ENCODE measurements around the gene SF3A1. TPM values are rescaled to one million over a fixed set of nuclear protein-coding genes. Genes with fewer than 3 reads are reported as not detected.

SF3A1 gene
- total RNA-seq, 2 donors from 2014 or later = 317 to 372 TPM

DNA sequence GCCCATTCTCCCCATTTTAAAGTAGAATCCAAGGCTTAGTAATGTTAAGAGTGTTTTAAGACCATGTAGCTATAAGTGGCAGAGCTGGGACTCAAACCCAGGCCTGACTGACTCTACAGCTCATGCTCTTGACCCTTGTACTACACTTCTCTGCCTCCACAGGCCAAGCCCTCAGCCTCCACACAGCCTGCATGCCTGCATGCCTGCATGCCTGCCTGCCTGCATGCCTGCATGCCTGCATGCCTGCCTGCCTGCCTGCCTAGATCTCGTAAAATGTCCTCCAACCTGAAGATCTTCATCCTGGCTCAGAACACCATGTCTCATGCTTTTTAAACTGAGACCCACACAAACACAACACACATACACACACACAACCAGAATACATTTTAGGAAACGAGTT is 48.6 kb downstream of the SF3A1 start:
- peak overlapping the region; percentile 86 for H3K27ac Mint-ChIP-seq
- ATAC-seq (no peak), DNase-seq (no peak)
- H3K4me1 Mint-ChIP-seq = peaks cover 91% of the 10 kb centered on the region
- H3K36me3 Mint-ChIP-seq (ENCODE audit: low read depth) = peaks cover 6% of the 10 kb centered on the region
- H3K9me3 ChIP-seq (ENCODE audit: control insufficient read depth, low read length, poor library complexity, severe bottlenecking) = no peaks in the 10 kb centered on the region
- no peaks in the 10 kb centered on the region for H3K27me3 Mint-ChIP-seq
- peak overlapping the region; percentile 85 for H3K4me3 Mint-ChIP-seq

DNA sequence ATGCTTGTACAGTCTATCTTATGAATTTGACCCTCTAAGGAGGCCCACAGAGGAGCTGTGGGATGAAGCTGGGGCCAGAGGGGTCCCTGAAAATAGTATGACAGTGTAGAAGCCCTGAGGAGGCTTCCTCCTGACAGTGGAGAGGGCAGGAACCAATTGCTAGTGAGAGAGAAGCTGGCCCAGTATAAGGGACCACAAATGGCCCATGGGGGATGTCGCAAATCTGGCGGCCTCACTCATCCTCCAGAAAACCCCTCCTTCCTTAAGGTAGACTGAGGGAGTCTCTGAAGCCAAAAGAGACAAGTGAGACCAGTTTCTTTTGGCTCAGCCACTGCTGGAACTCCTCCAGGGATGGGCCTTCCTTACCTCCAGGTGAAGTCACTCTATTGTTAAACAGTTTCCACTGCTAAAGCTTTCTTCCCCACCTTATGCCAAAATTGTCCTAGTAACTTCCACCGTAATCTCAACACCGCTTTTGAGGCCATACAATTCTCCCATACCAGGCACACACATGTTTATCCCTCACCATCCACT is 49.6 kb downstream of the SF3A1 start:
- H3K27ac Mint-ChIP-seq = peak overlapping the region; percentile 86
- H3K9me3 ChIP-seq (ENCODE audit: control insufficient read depth, low read length, poor library complexity, severe bottlenecking) = no peaks in the 10 kb centered on the region
- DNase-seq (no peak), ATAC-seq (peak; percentile 13)
- peaks cover 4% of the 10 kb centered on the region for H3K36me3 Mint-ChIP-seq (ENCODE audit: low read depth)
- peak overlapping the region; percentile 89 for H3K4me3 Mint-ChIP-seq
- H3K27me3 Mint-ChIP-seq = no peaks in the 10 kb centered on the region
- peaks cover 91% of the 10 kb centered on the region for H3K4me1 Mint-ChIP-seq

GRCh38 chr22:30306627-30307011 is 50.1 kb downstream of the SF3A1 start:
- H3K27me3 Mint-ChIP-seq = no peaks in the 10 kb centered on the region
- no peak for DNase-seq

DNA sequence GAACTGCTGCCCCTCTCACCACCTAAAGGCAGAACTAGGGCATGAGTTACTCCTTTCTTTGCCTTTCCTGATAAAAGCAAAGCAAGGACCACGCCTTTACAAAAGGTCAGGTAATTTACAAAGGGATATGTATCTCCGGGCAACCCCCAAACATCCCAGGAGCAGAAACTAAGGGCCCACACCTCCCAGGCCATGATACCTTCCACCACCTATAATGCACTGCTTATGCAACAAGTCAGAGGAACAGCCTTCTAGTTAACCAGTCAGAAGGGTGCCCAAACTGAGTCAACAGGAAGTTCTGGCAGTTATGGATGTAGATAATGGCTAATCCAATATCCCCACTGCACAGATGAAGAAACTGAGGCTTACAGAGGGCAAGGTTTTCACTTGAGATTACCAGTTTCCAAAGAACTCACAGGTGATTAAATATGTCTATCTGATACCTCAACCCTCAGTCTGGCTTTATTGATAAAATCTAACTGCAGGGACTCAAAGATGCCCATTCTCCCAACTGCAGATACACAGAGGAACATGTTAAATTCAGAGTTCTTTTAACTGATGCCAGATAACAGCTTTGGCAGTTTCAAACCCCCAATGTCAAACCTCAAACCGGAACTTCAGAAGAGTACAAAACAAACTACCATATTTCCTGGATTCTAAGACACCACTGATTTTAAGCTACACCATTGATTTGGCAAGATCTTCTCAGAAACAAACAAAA is 50.6 kb downstream of the SF3A1 start:
- peak; percentile 66 for ATAC-seq
- H3K36me3 Mint-ChIP-seq (ENCODE audit: low read depth) = peaks cover 4% of the 10 kb centered on the region
- H3K27me3 Mint-ChIP-seq = no peaks in the 10 kb centered on the region

More at GRCh38 chr22:30306627-30307011, 50.1 kb downstream of the SF3A1 start:
- H3K9me3 ChIP-seq (ENCODE audit: control insufficient read depth, low read length, poor library complexity, severe bottlenecking) = no peaks in the 10 kb centered on the region
- ATAC-seq = peak; percentile 45
- Mint-ChIP-seq H3K4me1 (peaks cover 90% of the 10 kb centered on the region), H3K27ac (peak overlapping the region; percentile 86), H3K4me3 (peak overlapping the region; percentile 89), H3K36me3 (ENCODE audit: low read depth) (peaks cover 4% of the 10 kb centered on the region)

DNA sequence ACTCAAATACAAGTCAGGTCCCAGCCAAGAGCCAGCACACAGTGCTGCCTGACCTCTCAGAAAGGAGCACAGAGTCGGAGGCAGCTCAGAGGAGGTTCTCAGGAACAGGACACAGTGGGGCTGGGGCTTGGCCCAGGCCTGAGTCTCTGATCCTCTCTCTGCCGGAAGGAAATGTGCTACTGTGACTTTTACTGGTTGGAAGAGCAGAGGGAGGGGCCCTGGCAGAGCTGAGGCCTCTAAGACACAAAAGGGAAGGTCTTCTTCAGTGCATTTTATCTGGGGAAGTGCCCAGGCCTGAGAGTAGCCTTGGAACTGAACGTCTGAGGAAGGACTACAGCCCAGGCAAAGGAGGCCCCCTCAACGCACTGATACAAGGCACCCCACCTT is 51.2 kb downstream of the SF3A1 start:
- no peaks in the 10 kb centered on the region for H3K9me3 ChIP-seq (ENCODE audit: control insufficient read depth, low read length, poor library complexity, severe bottlenecking)
- peaks cover 84% of the 10 kb centered on the region for H3K4me1 Mint-ChIP-seq
- H3K27ac Mint-ChIP-seq = peak overlapping the region; percentile 86
- peak overlapping the region; percentile 89 for H3K4me3 Mint-ChIP-seq
- peak; percentile 68 for ATAC-seq
- H3K27me3 Mint-ChIP-seq = no peaks in the 10 kb centered on the region
- peak in 2 of 3 donors; percentile 22 to 33 for DNase-seq
- H3K36me3 Mint-ChIP-seq (ENCODE audit: low read depth) = peaks cover 4% of the 10 kb centered on the region

More for the DNA sequence above, 50.6 kb downstream of the SF3A1 start:
- no peak for DNase-seq
- peak overlapping the region; percentile 86 for H3K27ac Mint-ChIP-seq
- peaks cover 90% of the 10 kb centered on the region for H3K4me1 Mint-ChIP-seq
- H3K9me3 ChIP-seq (ENCODE audit: control insufficient read depth, low read length, poor library complexity, severe bottlenecking) = no peaks in the 10 kb centered on the region
- H3K4me3 Mint-ChIP-seq = peak overlapping the region; percentile 89

- Mint-ChIP-seq H3K4me1 (peaks cover 76% of the 10 kb centered on the region), H3K4me3 (peak overlapping the region; percentile 89), H3K27me3 (no peaks in the 10 kb centered on the region), H3K27ac (peak overlapping the region; percentile 86), H3K36me3 (ENCODE audit: low read depth) (peaks cover 4% of the 10 kb centered on the region)
- DNase-seq (no peak), ATAC-seq (no peak)
- H3K9me3 ChIP-seq (ENCODE audit: control insufficient read depth, low read length, poor library complexity, severe bottlenecking) = no peaks in the 10 kb centered on the region
Measured at GRCh38 chr22:30304495-30305244, 52.0 kb downstream of the SF3A1 start.

GRCh38 chr22:30302810-30303138 is 53.9 kb downstream of the SF3A1 start:
- H3K9me3 ChIP-seq (ENCODE audit: control insufficient read depth, low read length, poor library complexity, severe bottlenecking) = no peaks in the 10 kb centered on the region
- DNase-seq = no peak
- Mint-ChIP-seq H3K27me3 (no peaks in the 10 kb centered on the region), H3K36me3 (ENCODE audit: low read depth) (peaks cover 4% of the 10 kb centered on the region), H3K4me1 (peaks cover 69% of the 10 kb centered on the region), H3K4me3 (peak overlapping the region; percentile 75), H3K27ac (peak overlapping the region; percentile 86)
- ATAC-seq = no peak

DNA sequence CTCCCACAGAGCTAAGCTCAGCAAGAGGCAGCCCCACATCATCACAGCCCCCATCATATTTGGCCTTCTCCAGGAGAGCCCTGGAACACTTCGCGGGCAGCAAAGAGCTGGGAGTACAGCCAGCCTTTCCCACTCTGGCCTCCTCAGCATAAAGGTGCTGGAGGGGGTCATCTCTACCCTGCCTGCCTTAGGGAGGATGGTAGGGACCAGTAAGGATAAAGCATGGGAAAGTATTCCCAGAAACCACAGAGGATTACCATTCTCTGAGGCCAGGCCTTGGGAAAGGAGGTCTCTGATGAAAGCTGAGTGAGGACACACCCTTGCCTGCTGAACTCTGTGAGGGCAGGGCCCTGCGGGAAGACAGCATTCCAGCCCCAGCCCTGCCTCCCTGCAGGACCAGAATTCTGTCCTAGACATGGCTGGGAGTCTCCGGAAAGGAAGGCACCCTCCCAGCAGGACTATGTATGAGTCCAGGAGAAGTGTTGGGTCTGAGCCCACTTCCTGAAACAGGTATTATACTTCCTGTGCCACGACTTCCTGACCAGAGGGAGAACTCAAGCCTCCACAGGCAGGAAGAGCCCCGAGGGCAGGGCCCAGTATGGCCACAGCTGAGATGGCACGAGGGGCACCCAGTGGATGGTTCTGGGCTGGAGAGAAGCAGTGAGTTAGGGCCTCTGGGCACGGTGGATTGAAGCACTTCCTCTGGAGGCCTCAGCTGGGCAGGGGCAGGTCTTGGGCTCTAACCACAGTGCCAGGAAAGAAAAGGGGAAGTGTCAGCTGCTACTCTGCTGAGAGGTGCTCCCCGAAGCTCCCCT is 54.5 kb downstream of the SF3A1 start:
- H3K9me3 ChIP-seq (ENCODE audit: control insufficient read depth, low read length, poor library complexity, severe bottlenecking) = no peaks in the 10 kb centered on the region
- DNase-seq = no peak
- Mint-ChIP-seq H3K4me1 (peaks cover 66% of the 10 kb centered on the region), H3K36me3 (ENCODE audit: low read depth) (peaks cover 4% of the 10 kb centered on the region), H3K4me3 (peak overlapping the region; percentile 75), H3K27me3 (no peaks in the 10 kb centered on the region), H3K27ac (peak overlapping the region; percentile 86)
- ATAC-seq = no peak

DNA sequence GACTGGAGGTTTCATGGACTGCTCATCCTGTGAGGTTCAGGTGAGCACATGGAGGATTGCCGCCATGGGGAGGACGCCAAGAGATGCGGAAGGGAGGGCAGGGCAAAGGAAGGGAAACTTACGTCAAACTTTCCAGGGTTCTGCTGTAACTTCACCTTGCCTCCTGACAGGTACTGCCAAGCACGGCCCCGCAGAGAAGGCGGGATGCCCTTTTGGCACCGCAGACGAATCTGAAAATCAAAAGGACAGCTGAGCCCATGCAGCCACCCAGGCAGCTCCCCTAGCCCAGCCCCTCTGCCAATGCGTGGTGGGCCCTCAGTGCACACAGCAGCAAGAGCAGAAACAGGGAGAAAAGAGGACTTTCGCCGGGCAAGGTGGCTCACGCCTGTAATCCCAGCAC is 57.4 kb downstream of the SF3A1 start:
- no peak overlapping the region for H3K4me3 Mint-ChIP-seq
- H3K9me3 ChIP-seq (ENCODE audit: control insufficient read depth, low read length, poor library complexity, severe bottlenecking) = no peaks in the 10 kb centered on the region
- DNase-seq (no peak), ATAC-seq (no peak)
- no peaks in the 10 kb centered on the region for H3K27me3 Mint-ChIP-seq
- peak overlapping the region; percentile 83 for H3K27ac Mint-ChIP-seq
- H3K36me3 Mint-ChIP-seq (ENCODE audit: low read depth) = peaks cover 4% of the 10 kb centered on the region
- peaks cover 52% of the 10 kb centered on the region for H3K4me1 Mint-ChIP-seq

- Mint-ChIP-seq H3K4me1 (peaks cover 42% of the 10 kb centered on the region), H3K4me3 (no peak overlapping the region), H3K27me3 (no peaks in the 10 kb centered on the region), H3K36me3 (ENCODE audit: low read depth) (peaks cover 2% of the 10 kb centered on the region), H3K27ac (peak overlapping the region; percentile 83)
- no peaks in the 10 kb centered on the region for H3K9me3 ChIP-seq (ENCODE audit: control insufficient read depth, low read length, poor library complexity, severe bottlenecking)
- no peak for DNase-seq
- no peak for ATAC-seq
Measured at GRCh38 chr22:30297991-30298701, 58.5 kb downstream of the SF3A1 start.

DNA sequence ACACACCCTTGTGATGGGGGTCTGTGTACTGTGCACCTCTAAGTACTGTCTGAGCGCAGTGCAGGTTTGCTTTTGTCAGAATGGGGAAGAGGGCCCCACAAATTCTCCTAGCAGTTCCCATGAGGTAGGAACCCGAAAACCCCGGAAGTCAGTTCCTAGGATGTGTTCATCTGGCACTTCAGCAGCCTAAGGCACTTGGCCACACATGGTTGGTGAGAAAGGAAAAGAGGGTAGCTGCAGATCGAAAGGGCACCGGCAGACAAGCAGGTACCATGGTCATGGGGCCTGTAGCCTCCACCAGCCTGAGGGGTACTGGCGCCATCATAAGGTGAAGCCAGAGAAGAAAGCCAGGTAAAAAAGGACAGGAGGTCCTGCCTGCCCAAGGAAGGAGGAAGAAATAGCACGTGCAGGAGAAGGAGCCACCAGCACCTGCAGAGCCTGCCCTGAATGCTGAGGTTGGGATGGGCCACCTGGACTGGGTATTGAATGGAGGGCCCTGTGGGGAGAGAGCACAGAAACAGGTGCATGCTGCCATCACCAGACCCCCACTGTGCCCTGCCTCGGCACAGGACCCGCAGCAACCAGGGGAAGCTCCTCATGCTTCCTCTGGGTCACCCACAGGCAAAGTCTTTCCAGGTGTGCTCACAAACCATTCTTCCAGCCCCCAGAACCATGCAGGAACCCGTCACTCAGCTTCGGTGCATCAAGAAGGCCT is 59.3 kb downstream of the SF3A1 start:
- no peak for ATAC-seq
- Mint-ChIP-seq H3K36me3 (ENCODE audit: low read depth) (peaks cover 2% of the 10 kb centered on the region), H3K4me3 (no peak overlapping the region), H3K4me1 (peaks cover 35% of the 10 kb centered on the region), H3K27me3 (no peaks in the 10 kb centered on the region), H3K27ac (peak overlapping the region; percentile 83)
- no peak for DNase-seq
- no peaks in the 10 kb centered on the region for H3K9me3 ChIP-seq (ENCODE audit: control insufficient read depth, low read length, poor library complexity, severe bottlenecking)

GRCh38 chr22:30296833-30297232 is 59.9 kb downstream of the SF3A1 start:
- DNase-seq (no peak), ATAC-seq (peak; percentile 18)
- H3K27ac Mint-ChIP-seq = peak overlapping the region; percentile 73
- H3K27me3 Mint-ChIP-seq = no peaks in the 10 kb centered on the region
- H3K4me1 Mint-ChIP-seq = peaks cover 30% of the 10 kb centered on the region
- no peak overlapping the region for H3K4me3 Mint-ChIP-seq
- H3K9me3 ChIP-seq (ENCODE audit: control insufficient read depth, low read length, poor library complexity, severe bottlenecking) = no peaks in the 10 kb centered on the region
- peaks cover 2% of the 10 kb centered on the region for H3K36me3 Mint-ChIP-seq (ENCODE audit: low read depth)

Data from T-helper 17 cell (primary cell).